ENCODE measurements around the gene TRAIP.
"Not testable (repeated sequence)": the region's sequence is repeated elsewhere in the genome, so short reads cannot be mapped to it uniquely, and the experiment has no call there.

TRAIP gene

GRCh38 chr3:49856181-49857005 is at the start of gene TRAIP:
TSS of gene TRAIP (minus strand) at chr3:49856564. CDS start at chr3:49856453, 111 bp downstream.
- Mint-ChIP-seq H3K27me3 (no peaks in the 10 kb centered on the region), H3K4me3 (peak within 1 kb of the TSS; percentile 99), H3K4me1 (peaks cover 15% of the 10 kb centered on the region), H3K9me3 (no peaks in the 10 kb centered on the region), H3K27ac (peak within 1 kb of the TSS; percentile 95 to 97)
- ATAC-seq (peak; percentile 99), DNase-seq (peak; percentile 95)

- Mint-ChIP-seq H3K4me3 (peak overlapping the region; percentile 98 to 99), H3K4me1 (peaks cover 38% of the 10 kb centered on the region), H3K27ac (peak overlapping the region; percentile 96 to 99)
- not testable (repeated sequence) for H3K27me3 Mint-ChIP-seq, DNase-seq, ATAC-seq, H3K9me3 Mint-ChIP-seq
Observed at GRCh38 chr3:49904448-49904847, 48.1 kb upstream of the TRAIP start.

GRCh38 chr3:49903451-49904424 is 47.4 kb upstream of the TRAIP start, which contains the start of gene MST1R:
TSS of gene MST1R (minus strand) at chr3:49903873. CDS start at chr3:49903609, 264 bp downstream.
- peak; percentile 89 for DNase-seq
- peak; percentile 97 for ATAC-seq
- H3K4me3 Mint-ChIP-seq, result peak within 1 kb of the TSS; percentile 98 to 99
- H3K27me3 Mint-ChIP-seq, result no peaks in the 10 kb centered on the region
- peak within 1 kb of the TSS; percentile 96 to 99 for H3K27ac Mint-ChIP-seq
- H3K9me3 Mint-ChIP-seq, result no peaks in the 10 kb centered on the region
- H3K4me1 Mint-ChIP-seq, result peaks cover 38% of the 10 kb centered on the region

- Mint-ChIP-seq H3K4me1 (peaks cover 38% of the 10 kb centered on the region), H3K27ac (peak overlapping the region in 1 of 2 donors; percentile 86), H3K4me3 (peak overlapping the region in 1 of 2 donors; percentile 98), H3K27me3 (no peaks in the 10 kb centered on the region), H3K9me3 (no peaks in the 10 kb centered on the region)
- no peak for ATAC-seq
- DNase-seq, result no peak
Observed at GRCh38 chr3:49902511-49903345, 46.4 kb upstream of the TRAIP start.

- no peaks in the 10 kb centered on the region for H3K9me3 Mint-ChIP-seq
Observed at GRCh38 chr3:49901366-49902339, 45.3 kb upstream of the TRAIP start.

GRCh38 chr3:49900491-49901153 is 44.3 kb upstream of the TRAIP start:
- Mint-ChIP-seq H3K4me1 (peaks cover 19% of the 10 kb centered on the region), H3K27me3 (no peaks in the 10 kb centered on the region), H3K4me3 (no peak overlapping the region), H3K27ac (no peak overlapping the region), H3K9me3 (no peaks in the 10 kb centered on the region)
- no peak for DNase-seq
- ATAC-seq, result no peak

More at GRCh38 chr3:49901366-49902339, 45.3 kb upstream of the TRAIP start:
- peaks cover 29% of the 10 kb centered on the region for H3K4me1 Mint-ChIP-seq
- no peak for ATAC-seq
- no peaks in the 10 kb centered on the region for H3K27me3 Mint-ChIP-seq
- H3K27ac Mint-ChIP-seq, result no peak overlapping the region
- DNase-seq, result no peak
- no peak overlapping the region for H3K4me3 Mint-ChIP-seq

- ATAC-seq (no peak), DNase-seq (no peak)
- H3K9me3 Mint-ChIP-seq, result no peaks in the 10 kb centered on the region
- peak overlapping the region in 1 of 2 donors; percentile 46 for H3K27ac Mint-ChIP-seq
- no peaks in the 10 kb centered on the region for H3K27me3 Mint-ChIP-seq
- peaks cover 11% of the 10 kb centered on the region for H3K4me1 Mint-ChIP-seq
- H3K4me3 Mint-ChIP-seq, result no peak overlapping the region
Observed at GRCh38 chr3:49899815-49900214, 43.5 kb upstream of the TRAIP start.

- H3K27me3 Mint-ChIP-seq, result no peaks in the 10 kb centered on the region
- no peaks in the 10 kb centered on the region for H3K9me3 Mint-ChIP-seq
- H3K4me3 Mint-ChIP-seq, result no peak overlapping the region
- no peak for ATAC-seq
- DNase-seq, result no peak
- peaks cover 3% of the 10 kb centered on the region for H3K4me1 Mint-ChIP-seq
- no peak overlapping the region for H3K27ac Mint-ChIP-seq
Observed at GRCh38 chr3:49898991-49899390, 42.6 kb upstream of the TRAIP start.

- DNase-seq, result no peak
Observed at GRCh38 chr3:49896345-49896744, 40.0 kb upstream of the TRAIP start.

GRCh38 chr3:49895791-49896190 is 39.4 kb upstream of the TRAIP start:
- ATAC-seq (no peak), DNase-seq (no peak)
- no peaks in the 10 kb centered on the region for H3K27me3 Mint-ChIP-seq
- no peak overlapping the region for H3K27ac Mint-ChIP-seq
- H3K4me1 Mint-ChIP-seq, result no peaks in the 10 kb centered on the region
- no peak overlapping the region for H3K4me3 Mint-ChIP-seq
- H3K9me3 Mint-ChIP-seq, result no peaks in the 10 kb centered on the region

More at GRCh38 chr3:49896345-49896744, 40.0 kb upstream of the TRAIP start:
- Mint-ChIP-seq H3K27ac (no peak overlapping the region), H3K9me3 (no peaks in the 10 kb centered on the region), H3K4me3 (no peak overlapping the region), H3K4me1 (no peaks in the 10 kb centered on the region), H3K27me3 (no peaks in the 10 kb centered on the region)
- ATAC-seq, result no peak

- Mint-ChIP-seq H3K27me3 (no peaks in the 10 kb centered on the region), H3K27ac (peak overlapping the region in 1 of 2 donors; percentile 54), H3K4me3 (no peak overlapping the region), H3K4me1 (no peaks in the 10 kb centered on the region), H3K9me3 (no peaks in the 10 kb centered on the region)
- DNase-seq (no peak), ATAC-seq (no peak)
Observed at GRCh38 chr3:49889296-49889695, 32.9 kb upstream of the TRAIP start.

- H3K4me3 Mint-ChIP-seq, result no peak overlapping the region
- DNase-seq (no peak), ATAC-seq (no peak)
- no peaks in the 10 kb centered on the region for H3K27me3 Mint-ChIP-seq
- H3K4me1 Mint-ChIP-seq, result no peaks in the 10 kb centered on the region
- H3K9me3 Mint-ChIP-seq, result no peaks in the 10 kb centered on the region
- peak overlapping the region in 1 of 2 donors; percentile 63 for H3K27ac Mint-ChIP-seq
Observed at GRCh38 chr3:49886922-49887265, 30.5 kb upstream of the TRAIP start.

- Mint-ChIP-seq H3K9me3 (no peaks in the 10 kb centered on the region), H3K27me3 (no peaks in the 10 kb centered on the region), H3K27ac (peak overlapping the region in 1 of 2 donors; percentile 93), H3K4me1 (no peaks in the 10 kb centered on the region), H3K4me3 (no peak overlapping the region)
- DNase-seq, result no peak
- no peak for ATAC-seq
Observed at GRCh38 chr3:49883998-49884397, 27.6 kb upstream of the TRAIP start.

- DNase-seq, result no peak
- H3K4me1 Mint-ChIP-seq, result no peaks in the 10 kb centered on the region
- ATAC-seq, result no peak
- H3K9me3 Mint-ChIP-seq, result no peaks in the 10 kb centered on the region
- H3K4me3 Mint-ChIP-seq, result no peak overlapping the region
- no peak overlapping the region for H3K27ac Mint-ChIP-seq
- no peaks in the 10 kb centered on the region for H3K27me3 Mint-ChIP-seq
Observed at GRCh38 chr3:49882166-49882565, 25.8 kb upstream of the TRAIP start.
